ENCODE results near the gene DNAH8.

The DNAH8 gene

DNA sequence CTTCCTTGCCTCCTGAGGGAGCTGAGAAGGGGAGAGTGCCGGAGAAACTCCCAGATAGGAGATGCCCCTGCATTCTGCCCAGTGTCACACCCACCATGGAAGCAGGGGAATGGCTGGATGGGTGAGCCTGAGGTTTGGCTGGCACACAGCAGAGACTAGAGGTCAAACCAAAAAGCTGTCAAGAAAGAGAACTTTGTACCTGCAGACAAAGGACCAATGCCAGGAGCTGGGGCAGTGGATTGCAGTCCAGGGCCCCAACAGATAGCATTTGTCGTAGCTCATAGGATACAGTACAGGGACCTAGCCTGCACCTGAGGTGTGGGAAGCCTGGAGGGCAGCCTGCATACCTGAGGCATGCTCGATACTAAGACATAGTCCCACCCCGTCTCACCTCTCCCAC is 227.3 kb downstream of the DNAH8 start:
- DNase-seq (ENCODE audit: low read depth, low spot score) = no peak
- H3K4me3 ChIP-seq (ENCODE audit: low read depth, low read length) = no peak overlapping the region
- ChIA-PET CTCF (no interaction called here), POLR2A (no interaction called here)
- TF ChIP-seq, protein P1, sequence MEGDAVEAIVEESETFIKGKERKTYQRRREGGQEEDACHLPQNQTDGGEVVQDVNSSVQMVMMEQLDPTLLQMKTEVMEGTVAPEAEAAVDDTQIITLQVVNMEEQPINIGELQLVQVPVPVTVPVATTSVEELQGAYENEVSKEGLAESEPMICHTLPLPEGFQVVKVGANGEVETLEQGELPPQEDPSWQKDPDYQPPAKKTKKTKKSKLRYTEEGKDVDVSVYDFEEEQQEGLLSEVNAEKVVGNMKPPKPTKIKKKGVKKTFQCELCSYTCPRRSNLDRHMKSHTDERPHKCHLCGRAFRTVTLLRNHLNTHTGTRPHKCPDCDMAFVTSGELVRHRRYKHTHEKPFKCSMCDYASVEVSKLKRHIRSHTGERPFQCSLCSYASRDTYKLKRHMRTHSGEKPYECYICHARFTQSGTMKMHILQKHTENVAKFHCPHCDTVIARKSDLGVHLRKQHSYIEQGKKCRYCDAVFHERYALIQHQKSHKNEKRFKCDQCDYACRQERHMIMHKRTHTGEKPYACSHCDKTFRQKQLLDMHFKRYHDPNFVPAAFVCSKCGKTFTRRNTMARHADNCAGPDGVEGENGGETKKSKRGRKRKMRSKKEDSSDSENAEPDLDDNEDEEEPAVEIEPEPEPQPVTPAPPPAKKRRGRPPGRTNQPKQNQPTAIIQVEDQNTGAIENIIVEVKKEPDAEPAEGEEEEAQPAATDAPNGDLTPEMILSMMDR (IDR thresholded peaks at IDR 0.05; ENCODE audit: insufficient read depth, low read length, missing control alignments) = no peak

- DNase-seq (ENCODE audit: low read depth, low spot score) = no peak
- CTCF ChIA-PET = no interaction called here
- POLR2A ChIA-PET = no interaction called here
- TF ChIP-seq, protein P1 (IDR thresholded peaks at IDR 0.05; ENCODE audit: insufficient read depth, low read length, missing control alignments) = no peak
- no peak overlapping the region for H3K4me3 ChIP-seq (ENCODE audit: low read depth, low read length)
Measured at GRCh38 chr6:38942965-38943364, 227.9 kb downstream of the DNAH8 start.

- CTCF ChIA-PET = interaction anchor here (0.8 kb wide), 1 partner anchor 52 kb away, joined by 3 read pairs; no protein-coding TSS in a partner anchor
- no peak overlapping the region for H3K4me3 ChIP-seq (ENCODE audit: low read depth, low read length)
- TF ChIP-seq, protein P1 (IDR thresholded peaks at IDR 0.05; ENCODE audit: insufficient read depth, low read length, missing control alignments) = no peak
- no peak for DNase-seq (ENCODE audit: low read depth, low spot score)
- POLR2A ChIA-PET = no interaction called here
Measured at GRCh38 chr6:38943964-38944363, 228.9 kb downstream of the DNAH8 start.

DNA sequence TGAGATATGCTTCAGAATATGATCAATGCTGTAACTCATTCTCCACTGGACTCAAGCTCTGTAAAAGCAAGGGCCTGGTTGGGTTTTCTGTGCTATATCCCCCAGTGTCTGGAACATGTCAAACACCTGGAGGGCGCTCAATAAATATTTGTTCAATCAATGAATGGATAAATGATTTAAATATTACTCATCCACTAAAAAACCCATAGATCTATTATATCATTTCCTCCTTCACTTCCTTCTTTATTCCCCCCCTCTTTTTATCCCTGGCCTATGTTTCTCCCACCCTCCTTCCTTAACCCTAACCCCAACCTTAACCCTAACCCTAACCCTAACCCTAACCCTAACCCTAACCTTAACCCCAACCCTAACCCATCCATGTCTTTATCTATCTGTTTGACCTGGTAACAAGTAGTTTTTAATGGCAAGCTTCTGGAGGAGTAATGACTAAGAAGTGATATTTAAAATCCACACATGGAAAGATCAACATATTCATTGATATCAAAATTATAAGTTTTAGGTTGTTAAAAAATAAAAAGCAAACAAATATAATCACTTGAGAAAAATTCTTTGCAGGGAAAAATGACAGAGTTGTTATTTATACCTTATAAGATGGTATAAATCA is 229.7 kb downstream of the DNAH8 start:
- CTCF ChIA-PET = interaction anchor here (0.8 kb wide), 1 partner anchor 53 kb away, joined by 3 read pairs; no protein-coding TSS in a partner anchor
- POLR2A ChIA-PET = no interaction called here
- no peak for DNase-seq (ENCODE audit: low read depth, low spot score)
- TF ChIP-seq, protein P1 (IDR thresholded peaks at IDR 0.05; ENCODE audit: insufficient read depth, low read length, missing control alignments) = no peak
- no peak overlapping the region for H3K4me3 ChIP-seq (ENCODE audit: low read depth, low read length)

GRCh38 chr6:38955861-38956260 is 240.8 kb downstream of the DNAH8 start:
- H3K4me3 ChIP-seq (ENCODE audit: low read depth, low read length) = no peak overlapping the region
- DNase-seq (ENCODE audit: low read depth, low spot score) = no peak
- POLR2A ChIA-PET = no interaction called here
- TF ChIP-seq, protein P1 (IDR thresholded peaks at IDR 0.05; ENCODE audit: insufficient read depth, low read length, missing control alignments) = no peak
- CTCF ChIA-PET = no interaction called here

GRCh38 chr6:38957426-38957825 is 242.3 kb downstream of the DNAH8 start:
- ChIA-PET CTCF (no interaction called here), POLR2A (no interaction called here)
- TF ChIP-seq, protein P1 (IDR thresholded peaks at IDR 0.05; ENCODE audit: insufficient read depth, low read length, missing control alignments) = no peak
- no peak overlapping the region for H3K4me3 ChIP-seq (ENCODE audit: low read depth, low read length)
- DNase-seq (ENCODE audit: low read depth, low spot score) = no peak

Measured in AG04449 (cell line).